OCI-LY1 (cell line): ENCODE results near the gene CDR2.

ENCODE experiments used
- H2AFZ ChIP-seq: fragments of 200-600 bp; sonication (generic), shearing (Covaris generic); 2 replicates; pipeline ENCODE4 v1.6.0; 2014; ENCODE audit warnings: antibody characterized with exemption, mild to moderate bottlenecking, low read length
- H3F3A ChIP-seq: fragments of 200-600 bp; sonication (generic), shearing (Covaris generic); 2 replicates; pipeline ENCODE4 v1.6.0; 2014; ENCODE audit warnings: mild to moderate bottlenecking, antibody characterized with exemption, low read length, moderate library complexity; ENCODE audit not compliant: insufficient read depth
- H3K27ac ChIP-seq: fragments of 200-600 bp; sonication (generic); 2 replicates; pipeline ENCODE4 v1.5.1; 2014; ENCODE audit warnings: low read length, mixed run types, mild to moderate bottlenecking, low read depth; ENCODE audit not compliant: poor library complexity, severe bottlenecking
- H3K27me3 ChIP-seq: fragments of 200-600 bp; sonication (generic); 2 replicates; pipeline ENCODE4 v1.6.0; 2014; ENCODE audit warnings: antibody characterized with exemption, mild to moderate bottlenecking, low read length, moderate library complexity; ENCODE audit not compliant: insufficient read depth
- H3K36me3 ChIP-seq: fragments of 200-600 bp; sonication (generic); 2 replicates; pipeline ENCODE4 v1.6.1; 2014; ENCODE audit warnings: mild to moderate bottlenecking, antibody characterized with exemption, low read length, moderate library complexity, mixed read lengths; ENCODE audit not compliant: insufficient read depth
- H3K4me1 ChIP-seq: fragments of 200-600 bp; sonication (generic); 2 replicates; pipeline ENCODE4 v1.5.1; 2014; ENCODE audit warnings: mild to moderate bottlenecking, low read length, moderate library complexity; ENCODE audit not compliant: insufficient read depth, severe bottlenecking
- H3K4me2 ChIP-seq: fragments of 200-600 bp; sonication (generic), shearing (Covaris generic); 2 replicates; pipeline ENCODE4 v1.6.1; 2014; ENCODE audit warnings: low read length
- H3K4me3 ChIP-seq: fragments of 200-600 bp; sonication (generic); 2 replicates; pipeline ENCODE4 v1.5.1; 2014; ENCODE audit warnings: low read length, low read depth, mild to moderate bottlenecking, mixed read lengths; ENCODE audit not compliant: poor library complexity, severe bottlenecking
- H3K79me2 ChIP-seq: fragments of 200-600 bp; shearing (Covaris generic); 2 replicates; pipeline ENCODE4 v1.6.1; 2016; ENCODE audit warnings: mixed run types, low read length, mixed read lengths; ENCODE audit not compliant: insufficient read depth
- H3K9ac ChIP-seq: fragments of 200-600 bp; sonication (generic), shearing (Covaris generic); 2 replicates; pipeline ENCODE4 v1.6.1; 2014; ENCODE audit warnings: mild to moderate bottlenecking, low read length, mixed read lengths
- H3K9me2 ChIP-seq: fragments of 200-600 bp; sonication (generic), shearing (Covaris generic); 2 replicates; pipeline ENCODE4 v1.6.1; 2014; ENCODE audit warnings: low read depth, mild to moderate bottlenecking, low read length, mixed read lengths
- H3K9me3 ChIP-seq: fragments of 200-600 bp; shearing (Covaris generic); 2 replicates; pipeline ENCODE4 v1.6.1; 2014; ENCODE audit warnings: low read length, mixed read lengths
- H4K20me1 ChIP-seq: fragments of 200-600 bp; sonication (generic), shearing (Covaris generic); 2 replicates; pipeline ENCODE4 v1.6.0; 2016; ENCODE audit warnings: mild to moderate bottlenecking, low read length; ENCODE audit not compliant: insufficient read depth
- CTCF ChIP-seq: fragments of 200-600 bp; sonication (generic), shearing (Covaris generic); IDR thresholded peaks from 2 replicates; pipeline ENCODE4 v1.5.1; 2017; ENCODE audit warnings: mild to moderate bottlenecking, antibody characterized with exemption, low read length, moderate library complexity, mixed read lengths
- EZH2 ChIP-seq: fragments of 200-600 bp; sonication (generic), shearing (Covaris generic); IDR thresholded peaks from 2 replicates; pipeline ENCODE4 v1.8.0; 2017; ENCODE audit warnings: borderline replicate concordance, mixed run types, mild to moderate bottlenecking, antibody characterized with exemption, low read length, moderate library complexity, mixed read lengths

The CDR2 gene

GRCh38 chr16:22330326-22330725, 44.1 kb downstream of the CDR2 start:
- Histone ChIP-seq H2AFZ (no peak overlapping the region), H3K9ac (no peak overlapping the region), H4K20me1 (no peaks in the 10 kb centered on the region), H3F3A (no peaks in the 10 kb centered on the region), H3K27ac (no peak overlapping the region), H3K27me3 (no peaks in the 10 kb centered on the region), H3K4me1 (no peaks in the 10 kb centered on the region), H3K36me3 (peaks cover 94% of the 10 kb centered on the region), H3K4me3 (no peak overlapping the region), H3K4me2 (no peak overlapping the region), H3K9me3 (no peaks in the 10 kb centered on the region), H3K9me2 (no peaks in the 10 kb centered on the region), H3K79me2 (no peaks in the 10 kb centered on the region)
- TF ChIP-seq CTCF = no peak
- no peak for TF ChIP-seq EZH2

GRCh38 chr16:22329199-22329695, 45.2 kb downstream of the CDR2 start:
- Histone ChIP-seq H3K9me2 (no peaks in the 10 kb centered on the region), H3F3A (no peaks in the 10 kb centered on the region), H3K9ac (no peak overlapping the region), H3K79me2 (no peaks in the 10 kb centered on the region), H3K9me3 (no peaks in the 10 kb centered on the region), H3K27me3 (no peaks in the 10 kb centered on the region), H3K36me3 (peaks cover 94% of the 10 kb centered on the region), H3K27ac (no peak overlapping the region), H4K20me1 (no peaks in the 10 kb centered on the region), H3K4me2 (no peak overlapping the region), H3K4me3 (no peak overlapping the region), H2AFZ (no peak overlapping the region), H3K4me1 (no peaks in the 10 kb centered on the region)
- TF ChIP-seq EZH2 = no peak
- no peak for TF ChIP-seq CTCF

GRCh38 chr16:22328081-22328725, 46.2 kb downstream of the CDR2 start:
- no peak overlapping the region for H2AFZ ChIP-seq
- H3K27ac ChIP-seq = no peak overlapping the region
- H3K79me2 ChIP-seq = no peaks in the 10 kb centered on the region
- H3F3A ChIP-seq = no peaks in the 10 kb centered on the region
- H3K9me3 ChIP-seq = no peaks in the 10 kb centered on the region
- H3K27me3 ChIP-seq = no peaks in the 10 kb centered on the region
- H3K4me3 ChIP-seq = no peak overlapping the region
- no peaks in the 10 kb centered on the region for H3K4me1 ChIP-seq
- peaks cover 91% of the 10 kb centered on the region for H3K36me3 ChIP-seq
- TF ChIP-seq EZH2 = no peak
- TF ChIP-seq CTCF = no peak
- no peaks in the 10 kb centered on the region for H4K20me1 ChIP-seq
- H3K9me2 ChIP-seq = no peaks in the 10 kb centered on the region
- H3K9ac ChIP-seq = no peak overlapping the region
- no peak overlapping the region for H3K4me2 ChIP-seq
